Measurements from ENCODE around the gene JAZF1.

GRCh38 chr7:27973625-27974024 is 207.0 kb downstream of the JAZF1 start:
- no peak for TF ChIP-seq EP300 (IDR thresholded peaks at IDR 0.05; ENCODE audit: borderline replicate concordance in 1 of 2, control insufficient read depth in 1 of 2, low read depth in 2 of 2, low read length in 2 of 2)
- no peak for TF ChIP-seq HDAC2 (IDR thresholded peaks at IDR 0.05)
- no peak for TF ChIP-seq GABPA (IDR thresholded peaks at IDR 0.05; ENCODE audit: low read depth)
- no peak for TF ChIP-seq ELK1 (IDR thresholded peaks at IDR 0.05; ENCODE audit: low read depth, low read length)
- TF ChIP-seq CTCF (IDR thresholded peaks at IDR 0.05 in 2 of 3, conservative IDR thresholded peaks at IDR 0.05 in 1 of 3; ENCODE audit: control insufficient read depth in 2 of 3, extremely low read depth in 1 of 3, insufficient read depth in 1 of 3, low read depth in 3 of 3, low read length in 3 of 3), result no peak
- no peak for TF ChIP-seq POLR2A (IDR thresholded peaks at IDR 0.05; ENCODE audit: low read depth, low read length)
- no peak for TF ChIP-seq YY1 (IDR thresholded peaks at IDR 0.05; ENCODE audit: low read depth, low read length)
